Medulla oblongata (tissue), 1 donor: ENCODE measurements around the gene ACSBG1.

Experiments
- DNase-seq: peaks from one replicate; pipeline ENCODE4 v3.0.0-alpha.2; 2015; ENCODE audit errors: extremely low spot score

ACSBG1 gene

GRCh38 chr15:78203346-78204225 is 30.8 kb downstream of the ACSBG1 start:
- peak; percentile 85 for DNase-seq

- DNase-seq, result no peak
These were observed 32.8 kb downstream of the ACSBG1 start for GRCh38 chr15:78201281-78202190.

- no peak for DNase-seq
These were observed 34.0 kb downstream of the ACSBG1 start for GRCh38 chr15:78200276-78200930.

GRCh38 chr15:78197632-78198031 is 36.7 kb downstream of the ACSBG1 start:
- no peak for DNase-seq

GRCh38 chr15:78195735-78196201 is 38.6 kb downstream of the ACSBG1 start:
- no peak for DNase-seq

- DNase-seq, result no peak
These were observed 39.8 kb downstream of the ACSBG1 start for GRCh38 chr15:78194568-78194925.

- no peak for DNase-seq
These were observed 40.4 kb downstream of the ACSBG1 start for GRCh38 chr15:78193731-78194567.

GRCh38 chr15:78192826-78193594 is 41.4 kb downstream of the ACSBG1 start:
- DNase-seq, result no peak

- no peak for DNase-seq
These were observed 51.5 kb downstream of the ACSBG1 start for GRCh38 chr15:78182821-78183220.

- DNase-seq, result no peak
These were observed 52.0 kb downstream of the ACSBG1 start for GRCh38 chr15:78182336-78182700.

GRCh38 chr15:78179906-78180305 is 54.5 kb downstream of the ACSBG1 start:
- DNase-seq, result no peak

- DNase-seq, result no peak
These were observed 55.0 kb downstream of the ACSBG1 start for GRCh38 chr15:78179286-78179840.

- DNase-seq, result no peak
These were observed 56.3 kb downstream of the ACSBG1 start for GRCh38 chr15:78178064-78178463.

- peak; percentile 70 for DNase-seq
These were observed 56.9 kb downstream of the ACSBG1 start for GRCh38 chr15:78177447-78177873.

- no peak for DNase-seq
These were observed 59.0 kb downstream of the ACSBG1 start for GRCh38 chr15:78175330-78175729.

GRCh38 chr15:78174401-78174800 is 60.0 kb downstream of the ACSBG1 start:
- DNase-seq, result no peak

- no peak for DNase-seq
These were observed 62.4 kb downstream of the ACSBG1 start for GRCh38 chr15:78171864-78172472.

- peak; percentile 66 for DNase-seq
These were observed 63.3 kb downstream of the ACSBG1 start for GRCh38 chr15:78170848-78171773.
